Renal cortex interstitium (tissue), 11 donors: Measurements from ENCODE around the gene DFFB. TPM values are rescaled to one million over a fixed set of nuclear protein-coding genes. Genes with fewer than 3 reads are reported as not detected.
"Not testable (repeated sequence)": the region's sequence is repeated elsewhere in the genome, so short reads cannot be mapped to it uniquely, and the experiment has no call there.

Experiments
- DNase-seq, 11 donors: peaks; one replicate each; pipeline ENCODE4 v3.0.0-alpha.2; 2013; ENCODE audit warnings: low read depth in 9 of 11, low spot score in 4 of 11; ENCODE audit errors: extremely low read depth in 1 of 11
- polyA plus RNA-seq, 3 donors: library from polyadenylated mRNA; unstranded; fragments of 120-200 nt; gene quantifications; one replicate each; pipeline ENCODE4 v1.2.1, GENCODE V29; 2013; ENCODE audit not compliant: insufficient read length in 3 of 3

DFFB gene
- polyA plus RNA-seq, 3 donors: 7.8 to 9.5 (median 7.9) TPM

DNA sequence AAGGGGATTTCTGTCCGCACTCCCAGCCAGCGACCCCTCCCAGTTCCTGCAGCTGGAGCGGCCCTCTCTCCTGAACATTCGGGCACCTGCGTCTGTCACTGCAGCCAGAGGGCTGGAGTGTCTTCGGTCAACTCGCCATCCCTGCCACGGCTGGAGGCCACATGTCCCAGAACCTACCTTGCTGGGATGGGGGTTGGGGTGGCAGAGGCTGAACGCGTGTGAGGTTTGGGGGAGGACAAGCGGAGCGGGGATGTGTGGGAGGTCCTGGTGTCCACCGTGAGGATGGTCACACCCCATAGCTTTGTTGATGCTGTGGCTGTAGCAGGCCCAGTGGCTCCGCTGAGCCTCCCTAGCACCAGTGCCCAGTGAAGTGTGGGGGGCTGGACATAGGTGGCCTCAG lies 57.6 kb downstream of the DFFB start:
- no peak for DNase-seq

DNA sequence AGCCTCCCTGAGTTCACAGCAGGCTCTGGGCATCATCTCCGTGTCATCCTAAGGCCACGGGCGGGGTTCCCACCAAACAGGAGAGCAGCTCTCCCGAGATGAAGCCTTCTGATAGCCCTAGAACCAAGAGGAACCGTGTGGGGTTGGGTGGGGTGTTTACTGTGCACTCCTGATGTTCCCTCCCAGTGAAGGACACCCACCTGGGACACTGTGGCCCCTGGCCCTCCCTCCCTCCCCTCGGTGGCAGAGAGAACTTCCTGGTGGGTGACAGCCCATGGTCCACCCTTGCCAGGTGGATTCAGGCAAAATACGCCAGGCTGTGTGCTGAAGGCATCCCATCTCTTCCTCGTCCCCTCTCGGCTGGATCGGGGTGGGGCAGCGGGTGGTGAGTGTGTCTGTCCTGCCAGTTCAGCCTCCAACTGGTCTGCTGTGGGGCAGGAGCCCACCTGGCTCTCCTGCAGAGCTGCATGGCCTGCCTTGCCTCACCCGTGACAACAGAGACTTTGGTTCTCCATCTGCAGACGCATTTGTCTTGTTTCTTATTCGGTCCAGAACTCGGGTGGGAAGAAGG lies 58.4 kb downstream of the DFFB start:
- no peak for DNase-seq

GRCh38 chr1:3917761-3918160 lies 60.5 kb downstream of the DFFB start:
- no peak for DNase-seq

GRCh38 chr1:3918359-3918758 lies 61.1 kb downstream of the DFFB start:
- DNase-seq: not testable (repeated sequence)

DNA sequence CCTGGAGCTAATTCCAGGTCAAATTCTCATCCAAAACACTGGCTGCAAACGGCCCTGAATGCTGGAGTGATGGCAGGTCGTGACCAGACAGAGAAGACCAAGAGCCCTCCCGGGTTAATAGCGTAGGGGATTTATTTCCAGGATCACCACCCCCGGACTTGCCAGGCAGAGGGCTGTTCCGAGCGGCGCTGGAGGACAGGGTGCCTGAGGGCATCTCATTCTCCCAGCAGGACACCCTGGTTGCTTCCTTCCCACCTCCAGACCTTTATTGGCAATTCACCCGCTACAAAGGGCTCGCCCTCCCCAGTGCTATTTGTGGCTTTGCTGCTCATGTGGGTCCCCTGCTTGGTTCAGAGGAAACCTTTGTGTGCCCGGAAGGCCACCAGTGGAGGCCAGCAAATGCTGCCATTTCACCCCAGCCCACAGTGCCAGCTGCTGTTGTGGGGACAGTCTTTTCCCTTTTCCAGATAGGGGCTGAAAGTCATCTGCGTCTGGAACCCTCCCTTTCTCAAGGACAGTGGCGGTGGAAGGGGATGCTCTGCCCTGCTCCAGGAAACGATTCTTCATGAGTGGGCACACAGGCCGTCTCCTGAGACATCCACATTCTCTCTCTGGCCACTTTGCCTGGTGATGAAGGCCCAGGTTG lies 61.8 kb downstream of the DFFB start:
- no peak for DNase-seq

GRCh38 chr1:3919706-3920105 lies 62.4 kb downstream of the DFFB start:
- DNase-seq: no peak

DNA sequence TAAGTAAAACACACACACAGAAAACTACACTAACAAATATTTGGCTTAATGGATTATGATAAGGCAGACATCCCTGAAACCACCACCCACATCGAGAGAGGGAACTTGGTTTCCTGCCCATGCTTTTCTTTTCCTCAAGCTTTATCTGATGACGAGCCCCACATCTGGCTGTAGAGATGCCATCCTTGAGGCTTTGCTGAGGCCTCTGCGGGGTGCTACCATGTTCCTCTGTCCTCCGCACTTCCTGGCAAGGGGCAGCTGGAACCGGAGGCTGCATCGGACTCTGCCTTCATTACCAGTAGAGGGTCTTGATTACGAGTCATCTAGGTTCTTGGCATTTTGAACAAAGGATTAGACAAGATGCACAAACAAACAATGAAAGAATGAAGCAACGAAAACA lies 64.5 kb downstream of the DFFB start:
- no peak for DNase-seq

GRCh38 chr1:3922201-3922725 lies 65.0 kb downstream of the DFFB start:
- DNase-seq: no peak

DNA sequence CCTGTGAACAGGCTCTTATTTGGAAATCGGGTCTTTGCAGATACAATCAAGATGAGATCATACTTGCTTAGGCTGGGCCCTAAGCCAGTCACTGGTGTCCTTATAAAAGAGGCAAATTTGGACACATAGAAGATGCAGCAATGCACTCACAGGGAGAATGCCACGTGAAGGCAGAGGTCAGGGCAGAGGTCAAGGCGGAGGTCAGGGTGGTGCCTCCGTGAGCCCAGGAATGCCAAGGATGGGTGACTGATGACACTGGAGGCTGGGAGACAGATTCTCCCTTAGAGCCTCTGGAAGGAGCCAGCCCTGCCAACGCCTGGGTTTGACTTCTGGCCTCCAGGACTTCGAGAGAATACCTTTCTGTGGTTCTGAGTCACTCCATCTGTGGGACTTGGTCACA lies 65.6 kb downstream of the DFFB start:
- DNase-seq: no peak

DNA sequence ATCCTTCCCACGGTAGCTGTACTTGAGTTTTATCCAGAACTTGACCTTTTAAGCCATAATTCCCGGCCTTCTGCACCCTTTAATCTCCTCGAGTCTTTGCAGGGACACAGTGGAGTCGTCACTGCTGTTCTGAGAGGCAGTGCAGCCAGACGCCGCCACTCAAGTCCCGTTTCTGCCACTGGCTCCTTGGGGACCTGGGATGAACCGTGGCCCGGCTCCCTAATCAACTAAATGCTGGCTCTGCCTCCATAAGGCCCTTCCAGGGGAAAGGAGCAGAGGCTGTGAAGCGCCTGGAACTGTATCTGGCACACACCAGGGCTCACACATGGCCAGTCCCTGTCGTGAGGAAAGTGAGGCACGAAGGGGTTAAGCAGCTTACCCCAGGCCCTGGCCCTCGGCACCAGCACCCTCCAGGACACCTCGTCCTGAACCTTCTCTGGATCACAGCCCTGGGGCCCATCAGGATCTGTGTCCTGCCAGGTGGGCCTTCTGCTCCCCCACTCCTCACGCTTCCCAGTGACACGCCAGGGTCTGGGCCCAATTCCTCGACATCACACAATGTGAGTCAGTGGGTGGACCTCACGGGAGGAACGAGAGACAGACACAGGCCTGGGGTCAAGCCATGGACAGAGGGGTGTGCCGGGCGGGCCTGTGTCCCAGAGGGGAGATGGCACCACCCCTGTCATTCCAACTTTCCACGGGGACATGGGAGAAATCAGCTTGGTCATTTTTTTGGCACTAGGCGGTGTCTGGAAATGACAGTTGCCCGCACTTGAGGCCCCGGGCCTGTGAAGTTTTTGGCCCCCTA lies 66.3 kb downstream of the DFFB start:
- DNase-seq: no peak

GRCh38 chr1:3924186-3924824 lies 67.0 kb downstream of the DFFB start:
- no peak for DNase-seq

- no peak for DNase-seq
Measured at GRCh38 chr1:3924825-3925220, 67.5 kb downstream of the DFFB start.

DNA sequence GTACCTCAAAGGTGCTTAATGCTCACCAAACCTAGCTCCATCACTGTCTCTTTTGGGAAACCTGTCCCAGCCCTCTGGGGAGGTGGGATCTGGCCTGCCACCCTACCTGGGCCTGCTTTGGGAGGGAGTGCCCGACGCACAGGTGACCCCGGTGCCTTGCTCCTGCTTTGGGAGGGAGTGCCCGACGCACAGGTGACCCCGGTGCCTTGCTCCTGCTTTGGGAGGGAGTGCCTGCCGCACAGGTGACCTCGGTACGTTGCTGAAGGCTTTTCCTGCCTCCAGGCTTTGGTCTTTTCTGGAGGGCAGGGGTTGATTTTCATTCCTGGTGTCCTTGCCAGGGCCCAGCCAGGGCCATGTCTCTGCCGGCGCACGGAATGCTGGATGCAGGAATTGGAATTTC lies 68.0 kb downstream of the DFFB start:
- DNase-seq: no peak

- no peak for DNase-seq
Measured at GRCh38 chr1:3925762-3926161, 68.5 kb downstream of the DFFB start.

DNA sequence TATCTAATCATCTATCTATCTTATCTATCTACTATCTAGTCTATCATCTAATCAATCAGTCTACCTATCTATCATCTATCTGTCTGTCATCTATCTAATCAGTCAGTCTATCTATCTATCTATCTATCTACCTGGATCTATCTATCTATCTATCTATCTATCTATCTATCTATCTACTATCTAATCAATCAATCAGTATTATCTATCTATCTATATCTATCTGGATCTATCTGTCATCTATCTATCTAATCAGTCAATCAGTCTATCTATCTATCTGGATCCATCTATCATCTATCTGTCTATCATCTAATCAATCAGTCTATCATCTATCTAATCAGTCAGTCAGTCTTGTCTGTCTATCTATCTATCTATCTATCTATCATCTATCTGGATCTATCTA lies 69.7 kb downstream of the DFFB start:
- no peak for DNase-seq

DNA sequence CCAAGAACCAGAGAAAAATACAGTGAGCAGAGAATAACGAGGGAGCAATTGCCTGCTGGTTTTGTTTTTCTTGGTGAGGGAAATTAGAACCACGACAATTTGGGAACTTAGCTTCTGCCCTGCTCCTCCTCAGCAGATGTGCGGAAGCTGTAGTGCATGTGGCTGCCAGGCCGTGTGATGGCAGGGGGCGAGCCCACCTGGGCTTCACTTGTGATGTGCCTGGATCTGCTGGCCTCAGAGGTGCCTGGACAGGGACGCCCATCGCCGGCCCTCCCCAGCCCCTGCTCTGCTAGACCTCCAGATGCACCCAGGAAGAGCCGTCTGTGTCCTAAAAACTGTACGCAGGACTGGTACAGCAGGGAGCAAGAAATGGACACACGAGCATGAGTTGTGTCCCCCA lies 71.3 kb downstream of the DFFB start:
- DNase-seq: no peak

GRCh38 chr1:3929126-3929525 lies 71.8 kb downstream of the DFFB start:
- no peak for DNase-seq

DNA sequence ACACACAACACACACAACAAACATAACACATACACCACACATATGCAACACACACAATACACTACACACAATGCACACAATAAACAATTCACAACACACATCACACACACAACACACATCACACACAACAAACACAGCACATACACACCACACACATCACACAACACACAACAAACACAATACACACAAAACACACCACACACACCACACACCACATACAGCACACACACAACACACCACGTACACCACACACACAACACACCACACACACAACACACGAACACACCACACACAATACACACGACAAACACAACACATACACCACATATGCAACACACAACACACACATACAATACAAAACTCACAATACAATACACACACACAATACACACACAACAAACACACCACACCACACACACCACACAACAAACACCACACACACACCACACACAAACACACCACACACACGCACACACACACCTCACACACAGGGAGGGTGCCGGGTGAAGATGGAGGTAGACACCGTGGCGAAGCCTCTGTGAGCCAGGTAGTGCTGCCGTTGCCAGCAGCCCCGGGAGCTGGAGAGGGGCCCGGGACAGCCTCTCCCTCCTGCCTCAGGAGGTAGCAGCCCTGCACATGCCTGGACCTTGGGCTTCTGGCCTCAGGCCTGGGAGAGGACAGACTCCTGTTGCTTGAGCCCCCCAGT lies 73.2 kb downstream of the DFFB start:
- no peak for DNase-seq
